Stimulated activated CD8-positive, alpha-beta memory T cell treated with anti-CD3 and anti-CD28 coated beads, Interleukin-15, amount 100 ng/mL, for 24 hours (primary cell): ENCODE data around the gene SERPINA3.
"Not testable (repeated sequence)": the region's sequence is repeated elsewhere in the genome, so short reads cannot be mapped to it uniquely, and the experiment has no call there.

ENCODE experiments used
- DNase-seq: peaks from one replicate; pipeline ENCODE4 v3.0.0-alpha.2; 2020; ENCODE audit warnings: low read depth

Gene SERPINA3

DNA sequence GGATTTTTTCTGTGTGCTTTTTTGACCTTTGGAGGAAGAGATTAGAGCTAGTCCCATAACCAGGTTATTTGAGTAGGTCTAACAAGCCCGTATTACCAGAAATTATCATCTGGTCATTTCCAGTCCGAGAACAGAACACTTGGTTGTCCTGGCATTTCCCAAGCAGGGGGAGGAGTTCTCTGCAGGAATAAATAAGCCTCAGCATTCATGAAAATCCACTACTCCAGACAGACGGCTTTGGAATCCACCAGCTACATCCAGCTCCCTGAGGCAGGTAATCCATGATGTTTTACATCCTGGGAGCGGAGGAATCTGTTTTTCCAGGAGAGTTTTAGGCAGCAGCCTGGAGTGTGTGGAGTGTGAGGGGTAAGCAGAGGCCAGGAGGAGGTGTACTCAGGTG lies at the start of gene SERPINA3:
TSS of gene SERPINA3 (plus strand) at position 218 of the 400 bp plus-strand sequence. CDS start 2,051 bp downstream, outside the sequence.
- no peak for DNase-seq

DNA sequence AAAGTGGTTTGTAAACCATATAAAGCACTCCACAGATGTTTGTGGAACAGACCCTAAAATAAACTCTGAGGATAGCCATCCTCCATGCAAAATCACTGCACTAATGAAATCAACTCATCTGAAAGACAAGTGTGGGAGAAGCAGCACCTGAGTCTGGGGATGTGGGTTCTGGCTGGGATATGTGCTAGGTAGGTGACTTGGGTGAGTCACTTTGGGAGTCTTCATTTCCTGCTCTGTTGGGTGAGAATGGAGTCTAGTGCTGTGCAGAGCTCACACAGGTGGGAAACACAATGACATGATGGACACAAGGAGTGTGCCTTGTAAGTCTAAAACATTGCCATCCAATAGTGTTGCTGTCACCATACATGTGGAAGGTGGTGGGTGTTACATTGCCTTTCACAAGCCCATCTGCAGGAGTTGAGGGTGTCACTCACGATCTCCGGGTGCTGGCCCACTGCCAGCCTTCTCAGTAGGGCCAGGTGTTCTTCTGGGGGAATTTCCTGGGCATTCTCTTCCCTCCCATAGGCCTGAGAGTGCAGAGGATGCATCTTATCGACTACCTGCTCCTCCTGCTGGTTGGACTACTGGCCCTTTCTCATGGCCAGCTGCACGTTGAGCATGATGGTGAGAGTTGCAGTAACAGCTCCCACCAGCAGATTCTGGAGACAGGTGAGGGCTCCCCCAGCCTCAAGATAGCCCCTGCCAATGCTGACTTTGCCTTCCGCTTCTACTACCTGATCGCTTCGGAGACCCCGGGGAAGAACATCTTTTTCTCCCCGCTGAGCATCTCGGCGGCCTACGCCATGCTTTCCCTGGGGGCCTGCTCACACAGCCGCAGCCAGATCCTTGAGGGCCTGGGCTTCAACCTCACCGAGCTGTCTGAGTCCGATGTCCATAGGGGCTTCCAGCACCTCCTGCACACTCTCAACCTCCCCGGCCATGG lies 49.0 kb upstream of the SERPINA3 start:
- no peak for DNase-seq

GRCh38 chr14:94564381-94564780 lies 47.8 kb upstream of the SERPINA3 start:
- DNase-seq, result no peak

- no peak for DNase-seq
Observed at GRCh38 chr14:94568186-94568585, 44.0 kb upstream of the SERPINA3 start.

DNA sequence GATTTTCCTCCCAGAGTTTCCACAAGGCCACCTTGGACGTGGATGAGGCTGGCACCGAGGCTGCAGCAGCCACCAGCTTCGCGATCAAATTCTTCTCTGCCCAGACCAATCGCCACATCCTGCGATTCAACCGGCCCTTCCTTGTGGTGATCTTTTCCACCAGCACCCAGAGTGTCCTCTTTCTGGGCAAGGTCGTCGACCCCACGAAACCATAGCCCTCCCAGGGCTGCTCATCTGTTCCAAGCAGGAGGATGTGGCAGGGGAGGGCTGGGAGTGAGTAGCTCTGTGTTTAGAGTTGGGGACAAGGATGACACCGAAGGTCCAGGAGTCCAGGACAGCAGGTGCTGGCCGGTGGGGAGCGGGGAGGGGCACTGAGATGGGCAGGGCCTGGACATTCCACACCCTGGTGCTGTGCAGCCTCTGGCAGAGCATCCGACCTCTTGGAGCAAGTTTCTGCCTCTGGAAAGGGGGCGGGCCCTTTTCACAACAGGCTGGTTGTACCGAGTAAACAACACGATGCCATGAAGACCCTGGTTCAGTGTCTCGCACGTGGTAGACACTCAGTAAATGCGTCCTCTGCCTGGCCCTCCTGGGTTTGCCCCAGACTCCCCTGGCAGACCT lies 42.7 kb upstream of the SERPINA3 start:
- DNase-seq, result no peak

- no peak for DNase-seq
Observed at GRCh38 chr14:94570002-94570400, 42.2 kb upstream of the SERPINA3 start.

- no peak for DNase-seq
Observed at GRCh38 chr14:94570440-94570839, 41.8 kb upstream of the SERPINA3 start.

GRCh38 chr14:94571395-94571794 lies 40.8 kb upstream of the SERPINA3 start:
- DNase-seq, result no peak

- no peak for DNase-seq
Observed at GRCh38 chr14:94571950-94572349, 40.2 kb upstream of the SERPINA3 start.

GRCh38 chr14:94572637-94573303 lies 39.4 kb upstream of the SERPINA3 start:
- no peak for DNase-seq

DNA sequence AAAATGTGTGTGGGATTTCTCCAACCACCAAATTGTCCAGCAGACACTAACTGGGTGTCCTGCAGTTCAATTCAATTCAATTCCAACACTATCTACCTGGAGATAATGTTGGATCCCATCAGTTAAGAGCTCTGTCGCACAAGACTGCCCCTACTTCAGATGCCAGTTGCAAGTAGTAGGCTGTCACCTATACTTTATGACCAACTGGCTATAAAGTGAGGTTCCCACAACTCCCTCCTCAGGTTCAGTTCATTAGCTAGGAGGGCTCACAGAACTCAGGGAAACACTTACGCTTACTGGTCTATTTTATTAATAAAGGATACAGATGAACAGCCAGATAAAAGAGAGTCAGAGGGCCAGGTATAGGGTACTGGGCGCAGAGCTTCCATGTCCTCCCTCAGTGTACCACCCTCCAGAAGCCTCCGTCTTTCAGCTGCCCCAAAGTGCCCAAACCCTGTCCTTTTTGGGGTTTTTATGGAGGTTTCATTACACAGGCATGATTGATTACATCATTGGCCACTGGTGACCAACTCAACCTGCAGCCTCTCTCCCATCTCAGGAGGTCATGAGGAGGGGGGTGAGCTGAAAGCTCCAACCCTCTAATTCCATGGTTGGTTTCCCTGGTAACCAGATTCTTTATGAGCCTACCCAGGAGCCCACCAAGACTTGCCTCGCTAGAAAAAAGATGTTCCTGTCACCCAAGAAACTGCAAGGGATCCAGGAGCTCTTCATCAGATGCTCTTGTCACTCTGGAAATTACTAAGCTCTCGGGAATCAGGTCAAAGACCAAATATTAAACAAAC lies 38.5 kb upstream of the SERPINA3 start:
- no peak for DNase-seq

DNA sequence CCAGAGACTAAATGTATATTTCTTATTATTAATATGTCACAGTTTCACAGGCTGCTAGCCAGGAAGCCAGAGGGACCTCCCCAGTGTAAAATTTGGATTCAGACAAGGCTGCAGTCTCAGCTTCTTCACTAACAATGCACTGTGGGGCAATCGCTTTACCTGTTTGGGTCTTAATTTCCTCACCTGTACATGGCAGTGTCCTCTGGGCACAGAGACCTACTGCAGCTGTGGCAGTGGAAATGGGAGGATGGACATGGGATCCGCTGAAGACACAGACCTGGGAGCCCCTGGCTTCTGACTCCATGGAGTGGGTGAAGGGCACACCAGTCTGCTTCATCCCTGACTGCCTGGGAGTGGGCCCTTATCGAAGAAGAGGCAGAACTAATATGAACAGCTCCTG lies 37.9 kb upstream of the SERPINA3 start:
- DNase-seq, result no peak

DNA sequence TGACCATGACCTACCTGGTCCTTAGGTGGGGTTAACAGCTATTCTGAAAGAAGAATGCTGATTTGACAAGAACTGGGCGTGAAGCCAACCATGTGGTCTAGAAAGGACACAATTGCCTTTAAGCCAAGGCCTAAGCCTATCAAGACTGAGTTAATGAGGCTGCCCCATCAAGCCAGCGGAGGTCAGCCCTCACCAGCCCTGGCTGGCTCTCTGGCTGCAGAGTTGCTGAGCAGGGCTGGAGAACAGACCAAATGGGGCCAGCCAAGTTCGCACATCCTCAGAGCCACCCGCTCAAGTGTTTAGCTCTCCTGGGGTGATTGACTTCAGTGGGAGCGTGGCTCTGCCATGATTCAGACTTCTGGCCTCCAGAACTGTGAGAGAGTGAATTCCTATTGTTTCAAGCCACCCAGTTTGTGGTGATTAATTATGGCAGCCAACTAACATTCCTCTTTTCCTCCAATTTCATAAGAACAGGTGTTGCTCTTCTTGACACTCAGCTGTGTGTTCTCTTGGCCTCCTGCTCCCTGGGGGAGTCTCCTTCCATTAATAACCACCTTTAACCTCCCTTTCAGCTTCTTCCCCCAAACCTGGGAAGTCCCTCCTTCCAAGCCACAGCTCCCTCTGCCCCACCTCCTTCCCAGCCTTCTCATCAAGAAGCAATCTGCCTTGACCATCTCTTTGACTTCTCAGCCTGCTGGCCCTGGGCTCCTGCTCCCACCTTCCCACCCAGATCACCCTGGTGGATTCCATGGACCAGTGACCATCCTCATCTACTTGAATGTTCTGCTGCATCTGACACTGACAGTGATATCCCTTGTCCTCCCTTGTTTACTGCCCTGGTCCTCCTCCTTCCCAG lies 36.2 kb upstream of the SERPINA3 start:
- no peak for DNase-seq

DNA sequence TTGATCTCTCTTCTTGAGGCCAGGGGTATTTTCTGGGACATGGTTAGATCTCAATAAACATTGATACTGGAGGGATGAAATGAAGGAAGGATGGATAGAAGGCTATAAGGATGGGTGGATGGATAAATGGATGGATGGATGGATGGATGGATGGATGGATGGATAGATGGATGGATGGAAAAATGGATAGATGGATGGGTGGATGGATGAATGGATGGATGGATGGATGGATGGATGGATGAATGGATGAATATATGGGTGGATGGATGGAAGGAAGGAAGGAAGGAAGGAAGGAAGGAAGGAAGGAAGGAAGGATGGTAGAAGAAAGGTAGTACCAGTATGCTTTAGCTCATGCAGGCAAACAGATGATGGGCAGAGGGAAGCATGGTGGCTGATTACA lies 34.7 kb upstream of the SERPINA3 start:
- DNase-seq, result not testable (repeated sequence)

DNA sequence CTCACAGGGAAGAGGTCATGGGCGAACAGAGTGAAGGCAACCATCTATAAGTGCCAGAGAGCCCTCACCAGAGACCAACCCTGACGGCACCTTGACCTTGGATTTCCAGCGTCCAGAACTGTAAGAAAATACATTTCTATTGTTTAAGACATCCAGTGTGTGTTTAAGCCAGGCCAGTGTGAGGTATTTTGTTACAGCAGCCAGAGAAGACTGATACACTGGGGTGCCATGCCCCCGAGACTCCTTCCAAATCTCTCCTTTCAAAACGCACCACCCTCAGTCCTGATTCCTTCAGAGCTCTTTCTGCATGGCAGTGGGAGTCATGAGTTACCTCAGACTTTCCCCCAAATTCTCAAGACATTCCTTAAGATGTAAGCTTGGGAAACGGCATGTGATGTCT lies 33.5 kb upstream of the SERPINA3 start:
- no peak for DNase-seq

- DNase-seq, result no peak
Observed at GRCh38 chr14:94581127-94581999, 30.8 kb upstream of the SERPINA3 start, which contains the start of gene SERPINA5. Gene SERPINA5, plus strand, starts transcription at chr14:94581426. Its CDS starts 5,937 bp downstream, at chr14:94587363.

DNA sequence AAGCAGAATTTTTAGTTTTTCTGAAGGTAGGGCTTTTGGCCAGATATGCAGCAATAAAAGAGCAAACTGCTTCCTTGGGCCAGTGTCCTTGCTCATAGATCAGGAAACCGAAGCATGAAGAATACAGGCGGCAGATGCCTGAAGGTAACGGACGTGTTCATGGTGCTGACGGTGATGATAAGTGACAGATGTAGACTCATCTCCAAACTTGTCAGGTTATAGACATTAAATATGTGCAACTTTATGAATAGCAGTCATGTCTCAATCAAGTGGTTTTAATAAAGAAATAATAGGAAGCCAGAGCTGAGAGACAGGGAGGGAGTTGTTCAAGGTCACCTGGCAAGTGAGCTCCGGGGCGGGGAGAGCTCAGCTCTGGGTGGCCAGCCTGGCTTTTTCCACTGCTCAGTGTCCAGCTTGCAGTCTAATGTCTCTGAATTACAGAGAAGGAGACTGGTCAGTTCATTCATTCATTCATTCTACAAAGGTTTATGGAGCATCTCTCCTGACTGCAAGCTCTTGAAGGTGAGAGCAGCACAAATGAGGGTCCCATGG lies 29.9 kb upstream of the SERPINA3 start:
- no peak for DNase-seq

GRCh38 chr14:94582851-94583250 lies 29.3 kb upstream of the SERPINA3 start:
- DNase-seq, result no peak

DNA sequence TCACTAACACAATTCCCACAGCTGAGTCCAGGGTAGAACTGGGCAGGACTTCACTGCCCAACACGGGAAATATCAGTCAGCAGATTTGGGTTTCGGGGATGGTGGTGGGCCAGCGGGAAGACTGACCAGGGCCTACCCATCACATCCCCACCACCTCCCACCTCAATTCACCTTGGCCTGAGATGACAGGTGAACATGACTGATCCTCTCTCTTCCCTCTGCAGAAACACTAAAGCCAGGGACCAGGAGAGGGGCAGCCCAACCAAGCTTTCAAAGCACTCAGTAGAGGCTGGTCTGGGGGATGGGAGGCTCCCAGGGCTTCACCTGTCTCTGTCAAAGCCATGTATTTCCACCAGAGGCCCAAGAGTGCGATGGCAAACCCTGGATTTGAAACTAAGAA lies 28.6 kb upstream of the SERPINA3 start:
- no peak for DNase-seq
